Measurements from ENCODE around the gene RPTOR.
A peak's percentile ranks its signal among the peaks of the same experiment; 100 is the strongest.
"Not testable (repeated sequence)": the region's sequence is repeated elsewhere in the genome, so short reads cannot be mapped to it uniquely, and the experiment has no call there.

RPTOR gene

DNA sequence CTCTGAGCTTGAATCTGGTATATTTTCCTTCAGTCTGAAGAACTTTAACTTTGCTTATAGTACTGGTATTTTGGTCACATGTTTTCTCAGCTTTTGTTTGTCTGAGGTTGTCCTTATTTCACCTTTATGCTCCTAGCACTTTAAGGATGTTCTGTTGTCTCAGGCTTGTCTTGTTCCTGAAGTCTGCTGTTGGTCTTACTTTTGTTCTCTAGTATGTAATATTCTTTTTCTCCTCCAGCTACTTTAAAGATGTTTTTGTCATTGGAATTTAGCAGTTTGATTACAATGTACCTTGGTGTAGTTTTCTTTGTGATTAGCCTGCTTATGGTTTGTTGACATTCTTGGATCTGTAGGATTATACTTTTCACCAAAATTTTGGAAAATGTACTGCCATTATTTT is 23.6 kb downstream of the RPTOR start:
- FAIRE-seq, result no peak
- DNase-seq (ENCODE audit: insufficient read length, low spot score), result no peak
- TF ChIP-seq, protein P1, sequence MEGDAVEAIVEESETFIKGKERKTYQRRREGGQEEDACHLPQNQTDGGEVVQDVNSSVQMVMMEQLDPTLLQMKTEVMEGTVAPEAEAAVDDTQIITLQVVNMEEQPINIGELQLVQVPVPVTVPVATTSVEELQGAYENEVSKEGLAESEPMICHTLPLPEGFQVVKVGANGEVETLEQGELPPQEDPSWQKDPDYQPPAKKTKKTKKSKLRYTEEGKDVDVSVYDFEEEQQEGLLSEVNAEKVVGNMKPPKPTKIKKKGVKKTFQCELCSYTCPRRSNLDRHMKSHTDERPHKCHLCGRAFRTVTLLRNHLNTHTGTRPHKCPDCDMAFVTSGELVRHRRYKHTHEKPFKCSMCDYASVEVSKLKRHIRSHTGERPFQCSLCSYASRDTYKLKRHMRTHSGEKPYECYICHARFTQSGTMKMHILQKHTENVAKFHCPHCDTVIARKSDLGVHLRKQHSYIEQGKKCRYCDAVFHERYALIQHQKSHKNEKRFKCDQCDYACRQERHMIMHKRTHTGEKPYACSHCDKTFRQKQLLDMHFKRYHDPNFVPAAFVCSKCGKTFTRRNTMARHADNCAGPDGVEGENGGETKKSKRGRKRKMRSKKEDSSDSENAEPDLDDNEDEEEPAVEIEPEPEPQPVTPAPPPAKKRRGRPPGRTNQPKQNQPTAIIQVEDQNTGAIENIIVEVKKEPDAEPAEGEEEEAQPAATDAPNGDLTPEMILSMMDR (IDR thresholded peaks at IDR 0.05; ENCODE audit: insufficient read depth, missing control alignments), result no peak

DNA sequence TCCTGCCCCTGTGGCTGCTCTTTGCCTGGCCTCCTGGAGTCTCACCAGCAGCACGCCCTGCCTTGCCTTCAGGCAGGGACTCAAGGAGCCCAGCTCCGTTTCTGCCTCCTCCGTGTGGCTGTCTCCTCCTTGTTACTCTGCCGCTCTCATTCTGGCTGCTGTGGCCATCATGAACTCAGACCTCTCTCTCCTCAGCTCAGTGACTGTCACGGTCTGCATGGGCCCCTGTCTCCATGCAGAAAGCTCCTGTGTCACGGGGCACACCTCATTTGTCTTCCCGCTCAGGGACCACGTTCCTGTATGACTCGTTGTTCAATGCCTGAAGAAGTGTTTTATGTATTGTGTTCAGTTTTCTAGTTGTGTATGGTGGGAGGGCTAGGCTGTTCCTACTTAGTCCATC is 25.3 kb downstream of the RPTOR start:
- no peak for DNase-seq (ENCODE audit: insufficient read length, low spot score)
- TF ChIP-seq, protein P1 (IDR thresholded peaks at IDR 0.05; ENCODE audit: insufficient read depth, missing control alignments), result no peak
- no peak for FAIRE-seq

GRCh38 chr17:80573701-80574100 is 29.1 kb downstream of the RPTOR start:
- no peak for FAIRE-seq
- DNase-seq (ENCODE audit: insufficient read length, low spot score), result no peak

GRCh38 chr17:80574496-80574895 is 29.9 kb downstream of the RPTOR start:
- TF ChIP-seq, protein P1 (IDR thresholded peaks at IDR 0.05; ENCODE audit: insufficient read depth, missing control alignments), result no peak
- no peak for FAIRE-seq

More at GRCh38 chr17:80573701-80574100, 29.1 kb downstream of the RPTOR start:
- TF ChIP-seq, protein P1 (IDR thresholded peaks at IDR 0.05; ENCODE audit: insufficient read depth, missing control alignments), result no peak

DNA sequence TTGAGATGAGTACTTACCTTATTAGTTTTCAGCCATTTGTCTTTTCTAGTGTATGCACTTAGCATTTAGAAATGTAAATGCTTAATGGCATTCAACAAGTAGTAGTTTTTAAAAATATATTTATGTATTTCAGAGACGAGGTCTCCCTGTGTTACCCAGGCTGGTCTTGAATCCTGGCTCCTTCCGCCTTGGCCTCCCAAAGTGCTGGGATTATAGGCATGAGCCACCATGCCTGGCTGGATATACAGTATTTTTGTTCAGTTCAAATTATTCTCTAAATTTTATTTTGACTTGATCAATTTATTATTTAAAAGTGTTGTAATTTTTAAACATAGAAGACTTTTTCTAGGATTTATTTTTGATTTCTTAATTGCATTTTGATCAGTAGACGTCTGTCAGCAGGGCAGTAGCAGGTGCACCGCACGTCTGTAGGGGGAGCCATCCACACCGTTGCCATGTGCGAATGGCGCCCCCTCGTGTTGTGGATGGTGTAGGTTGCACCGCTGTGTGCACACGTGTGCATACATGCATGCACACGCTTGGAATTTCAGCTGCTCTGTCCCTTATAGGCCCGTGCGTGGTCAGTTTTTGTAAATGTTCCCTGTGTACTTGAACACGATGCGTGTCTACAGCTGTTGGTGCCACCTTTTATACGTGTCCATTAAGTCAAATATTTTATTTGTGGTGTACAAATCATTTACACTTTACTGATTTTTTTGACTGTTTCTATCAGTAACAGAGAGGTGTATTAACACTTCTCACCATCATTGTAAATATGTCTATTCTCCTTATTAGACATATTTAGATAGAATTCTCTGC is 30.6 kb downstream of the RPTOR start:
- FAIRE-seq, result no peak
- TF ChIP-seq, protein P1 (IDR thresholded peaks at IDR 0.05; ENCODE audit: insufficient read depth, missing control alignments), result peak; percentile 100
- DNase-seq (ENCODE audit: insufficient read length, low spot score), result peak; percentile 66

More at GRCh38 chr17:80574496-80574895, 29.9 kb downstream of the RPTOR start:
- no peak for DNase-seq (ENCODE audit: insufficient read length, low spot score)

DNA sequence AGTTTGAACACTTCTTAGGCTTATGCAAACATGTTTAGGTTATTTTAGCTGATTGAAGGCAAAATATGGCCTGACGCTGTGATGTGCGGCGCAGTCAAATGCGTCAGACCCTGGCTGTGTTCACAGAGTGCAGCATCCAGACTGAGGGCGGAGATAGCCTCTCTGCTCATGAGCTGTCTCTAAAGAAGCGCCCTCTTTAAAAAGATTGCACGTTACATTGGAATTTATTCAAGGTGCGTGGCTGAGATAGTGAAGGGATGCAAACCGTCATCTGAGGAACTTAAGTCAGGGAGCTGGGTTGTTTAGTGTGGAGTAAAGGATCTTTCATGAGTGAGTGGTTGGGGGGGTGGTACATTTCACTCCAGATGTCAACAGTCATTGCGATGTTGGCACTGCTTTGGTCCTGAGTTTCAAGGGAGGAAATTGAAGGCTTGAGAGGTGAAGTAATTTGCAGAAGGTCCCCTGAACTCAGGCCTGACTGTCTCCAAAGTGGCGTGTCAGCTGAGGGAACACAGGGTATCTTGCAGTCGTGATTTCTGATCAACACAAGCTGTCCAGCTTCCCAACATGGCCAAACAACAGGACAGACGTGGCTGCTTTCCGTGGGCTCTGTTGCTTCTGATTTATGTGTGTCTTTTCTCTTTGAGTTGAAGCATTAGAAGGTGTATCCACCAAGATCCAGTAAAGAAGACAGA is 33.4 kb downstream of the RPTOR start:
- TF ChIP-seq, protein P1 (IDR thresholded peaks at IDR 0.05; ENCODE audit: insufficient read depth, missing control alignments), result no peak
- FAIRE-seq (no peak), DNase-seq (ENCODE audit: insufficient read length, low spot score) (no peak)

DNA sequence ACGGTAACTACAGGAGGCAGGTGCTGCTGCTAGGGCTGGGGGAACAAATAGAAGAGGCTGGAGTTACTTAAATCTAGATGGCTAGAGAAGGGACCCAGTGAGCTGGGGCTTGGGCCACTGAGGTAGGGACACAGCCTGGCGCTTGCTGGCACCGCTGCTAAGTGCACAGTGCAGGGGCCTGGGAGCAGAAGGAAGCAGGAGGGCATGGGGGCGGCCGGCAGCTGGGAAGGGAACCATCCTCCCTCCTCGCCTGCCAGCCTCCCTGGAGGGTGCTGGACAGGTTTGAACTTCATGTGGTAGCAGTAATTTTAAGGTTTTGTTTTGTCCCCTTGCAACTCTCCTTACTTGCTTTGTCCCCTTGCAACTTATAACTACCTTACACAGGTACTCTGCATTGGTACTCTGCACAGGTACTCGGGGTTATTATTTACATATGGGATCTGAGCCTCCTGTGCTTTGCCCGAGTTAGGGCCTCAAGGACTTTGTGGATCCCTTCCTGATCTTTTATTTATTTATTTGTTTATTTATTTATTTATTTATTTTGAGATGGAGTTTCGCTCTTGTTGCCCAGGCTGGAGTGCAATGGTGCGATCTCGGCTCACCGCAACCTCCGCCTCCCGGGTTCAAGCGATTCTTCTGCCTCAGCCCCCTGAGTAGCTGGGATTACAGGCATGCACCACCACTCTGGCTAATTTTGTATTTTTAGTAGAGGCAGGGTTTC is 34.2 kb downstream of the RPTOR start:
- DNase-seq (ENCODE audit: insufficient read length, low spot score), result not testable (repeated sequence)

More for the DNA sequence above, 34.2 kb downstream of the RPTOR start:
- not testable (repeated sequence) for FAIRE-seq
